Activated CD4-positive, alpha-beta T cell treated with anti-CD3 and anti-CD28 coated beads, Interleukin-2, Interleukin-4, amounts not matched to agents 100 ng/mL and 50 ng/mL, durations not matched to agents 16 hours and 8 hours (primary cell): ENCODE data around the gene NOTO.

Source experiments
- DNase-seq: peaks from one replicate; pipeline ENCODE4 v3.0.0-alpha.2; 2020; ENCODE audit warnings: low spot score

Gene NOTO

GRCh38 chr2:73257425-73258125 is 55.2 kb downstream of the NOTO start:
- no peak for DNase-seq

- no peak for DNase-seq
Observed at GRCh38 chr2:73258186-73258912, 56.0 kb downstream of the NOTO start.

GRCh38 chr2:73258913-73259215 is 56.5 kb downstream of the NOTO start:
- DNase-seq: no peak

- no peak for DNase-seq
Observed at GRCh38 chr2:73259276-73259675, 56.9 kb downstream of the NOTO start.

- no peak for DNase-seq
Observed at GRCh38 chr2:73259704-73260337, 57.4 kb downstream of the NOTO start.

- no peak for DNase-seq
Observed at GRCh38 chr2:73260338-73260984, 58.1 kb downstream of the NOTO start.
